HG03196 (cell line): Measurements from ENCODE around the gene SMYD3.
"Not testable (repeated sequence)": the region's sequence is repeated elsewhere in the genome, so short reads cannot be mapped to it uniquely, and the experiment has no call there.

Source experiments
- ATAC-seq: cut with Tn5 transposase; IDR thresholded peaks from one replicate; pipeline ENCODE4 v1.9.1; 2021; ENCODE audit not compliant: unreplicated experiment

The SMYD3 gene

DNA sequence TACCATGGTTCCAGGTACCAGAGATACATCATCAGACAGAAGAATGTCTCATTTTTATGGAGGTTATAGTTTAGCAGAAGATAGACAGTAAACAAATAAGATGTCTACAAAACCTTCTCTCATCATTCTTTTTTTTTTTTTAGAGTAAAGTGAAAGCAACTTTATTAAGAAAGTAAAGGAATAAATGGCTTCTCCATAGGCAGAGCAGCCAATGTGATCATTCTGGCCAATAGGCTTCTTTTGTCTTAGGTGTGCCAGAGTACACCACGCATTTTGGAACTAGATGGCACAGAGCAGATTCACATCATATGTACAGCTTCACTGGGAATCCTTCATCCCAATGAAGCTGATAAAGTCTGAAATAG lies 428.2 kb downstream of the SMYD3 start:
- ATAC-seq, result no peak

DNA sequence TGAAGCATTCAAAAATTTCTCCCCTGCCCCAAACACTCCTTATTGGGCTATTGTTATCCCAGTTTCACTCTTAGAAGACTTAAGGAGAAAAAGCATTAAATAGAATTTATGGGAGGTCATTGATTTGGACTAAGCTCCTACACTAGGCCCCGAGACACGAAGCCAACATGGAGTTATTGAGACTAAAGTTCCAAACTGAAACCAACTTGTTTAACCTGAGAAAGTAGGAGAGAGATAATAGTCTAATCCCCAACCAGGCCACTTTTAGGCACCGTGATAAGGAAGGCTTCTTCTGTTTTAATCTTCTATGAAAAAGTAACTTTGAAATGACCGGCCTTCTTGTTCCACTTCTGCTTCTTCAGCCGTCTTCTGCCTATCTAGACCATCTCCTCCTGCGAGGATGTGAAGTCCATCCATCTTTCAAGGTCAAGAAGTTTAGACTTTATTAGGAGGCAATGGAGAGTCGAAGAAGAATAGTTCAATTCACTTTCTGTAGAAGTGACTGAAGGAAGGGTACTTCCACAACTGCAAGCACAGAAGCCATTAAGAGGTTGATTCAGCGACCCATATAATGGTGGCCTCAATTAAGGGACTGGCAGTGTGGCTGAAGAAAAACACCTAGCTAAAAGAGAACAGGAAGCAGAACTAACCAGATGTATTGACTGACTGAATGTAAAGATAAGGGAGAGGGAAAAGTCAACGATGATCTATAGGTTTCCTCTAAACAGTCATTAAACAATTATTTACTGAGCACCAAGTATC lies 428.8 kb downstream of the SMYD3 start:
- ATAC-seq, result no peak

DNA sequence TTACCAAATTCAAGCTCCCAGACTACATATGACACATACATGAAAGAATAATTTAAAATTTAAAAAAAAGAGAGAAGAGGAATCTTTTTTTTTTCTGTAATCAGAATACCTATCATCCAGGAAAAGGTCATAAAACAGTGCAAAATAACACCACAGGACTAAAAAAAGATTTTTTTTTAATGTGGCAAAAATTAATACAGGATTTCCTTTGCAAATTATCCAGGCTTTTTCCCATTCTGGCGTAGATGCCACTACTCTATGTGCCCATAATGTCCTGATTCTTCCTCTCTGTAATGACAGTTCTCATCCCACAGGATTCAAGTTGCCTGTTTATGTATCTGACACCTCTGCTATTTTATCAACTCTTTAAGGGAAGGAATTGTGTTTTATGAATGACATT lies 429.6 kb downstream of the SMYD3 start:
- ATAC-seq, result no peak

DNA sequence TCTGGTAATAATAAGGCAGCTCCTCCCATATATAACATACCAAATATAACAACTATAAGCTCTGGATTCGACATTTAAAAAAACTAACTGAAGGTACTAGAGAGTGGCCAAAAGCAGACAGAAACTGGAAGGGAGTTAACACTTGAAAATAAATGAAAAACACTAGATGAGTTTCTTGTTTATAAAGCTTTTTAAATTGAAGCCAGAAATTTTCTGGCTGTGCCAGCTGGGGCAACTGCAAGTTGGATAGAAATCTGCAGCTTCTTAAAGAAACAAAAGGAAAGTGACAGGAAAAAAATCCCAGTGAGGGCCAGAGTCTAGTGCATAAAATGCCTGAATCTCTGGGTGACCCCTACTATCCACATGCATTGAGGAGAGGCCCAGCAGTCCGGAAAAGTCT lies 432.7 kb downstream of the SMYD3 start:
- ATAC-seq, result no peak

DNA sequence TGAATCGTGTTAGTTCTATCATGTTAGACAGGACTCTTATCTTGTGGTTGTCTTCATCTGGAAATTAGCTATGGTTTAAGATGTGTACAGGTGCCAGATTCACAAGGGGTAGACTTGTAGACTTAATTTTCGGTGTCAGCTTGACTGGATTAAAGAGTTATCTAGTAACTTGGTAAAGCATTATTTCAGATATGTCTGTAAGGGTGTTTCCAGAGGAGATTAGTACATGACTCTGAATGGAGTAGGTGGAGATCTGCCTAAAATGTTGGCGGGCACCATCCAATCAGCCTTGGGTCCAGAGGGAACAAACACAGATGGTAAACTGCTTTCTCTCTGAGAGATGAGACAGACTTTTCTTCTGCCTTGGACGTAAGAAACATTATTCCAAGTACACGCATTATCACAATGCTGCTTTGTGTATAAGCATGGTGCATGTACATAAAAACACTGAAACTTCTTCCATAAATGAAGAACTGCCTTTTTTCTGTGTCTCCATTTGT lies 434.6 kb downstream of the SMYD3 start:
- no peak for ATAC-seq

DNA sequence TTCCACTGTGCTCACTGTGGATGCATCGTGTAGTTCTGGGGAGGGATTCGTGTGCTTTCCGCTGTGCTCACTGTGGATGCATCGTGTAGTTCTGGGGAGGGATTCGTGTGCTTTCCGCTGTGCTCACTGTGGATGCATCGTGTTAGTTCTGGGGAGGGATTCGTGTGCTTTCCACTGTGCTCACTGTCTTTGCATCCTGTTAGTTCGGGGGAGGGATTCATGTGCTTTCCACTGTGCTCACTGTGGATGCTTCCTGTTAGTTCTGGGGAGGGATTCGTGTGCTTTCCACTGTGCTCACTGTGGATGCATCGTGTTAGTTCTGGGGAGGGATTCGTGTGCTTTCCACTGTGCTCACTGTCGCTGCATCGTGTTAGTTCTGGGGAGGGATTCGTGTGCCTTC lies 435.1 kb downstream of the SMYD3 start:
- ATAC-seq, result not testable (repeated sequence)

DNA sequence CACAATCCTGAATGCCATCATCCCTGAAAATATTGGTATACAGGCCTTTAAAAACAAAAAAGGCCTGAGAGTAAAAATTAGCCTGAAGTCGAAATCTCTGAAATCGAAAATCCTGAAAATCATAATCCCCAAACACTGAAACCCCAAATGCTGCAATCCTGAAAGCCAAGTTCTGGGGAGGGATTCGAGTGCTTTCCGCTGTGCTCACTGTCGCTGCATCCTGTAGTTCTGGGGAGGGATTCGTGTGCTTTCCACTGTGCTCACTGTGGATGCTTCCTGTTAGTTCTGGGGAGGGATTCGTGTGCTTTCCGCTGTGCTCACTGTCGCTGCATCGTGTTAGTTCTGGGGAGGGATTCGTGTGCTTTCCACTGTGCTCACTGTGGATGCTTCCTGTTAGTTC lies 435.5 kb downstream of the SMYD3 start:
- ATAC-seq, result not testable (repeated sequence)

DNA sequence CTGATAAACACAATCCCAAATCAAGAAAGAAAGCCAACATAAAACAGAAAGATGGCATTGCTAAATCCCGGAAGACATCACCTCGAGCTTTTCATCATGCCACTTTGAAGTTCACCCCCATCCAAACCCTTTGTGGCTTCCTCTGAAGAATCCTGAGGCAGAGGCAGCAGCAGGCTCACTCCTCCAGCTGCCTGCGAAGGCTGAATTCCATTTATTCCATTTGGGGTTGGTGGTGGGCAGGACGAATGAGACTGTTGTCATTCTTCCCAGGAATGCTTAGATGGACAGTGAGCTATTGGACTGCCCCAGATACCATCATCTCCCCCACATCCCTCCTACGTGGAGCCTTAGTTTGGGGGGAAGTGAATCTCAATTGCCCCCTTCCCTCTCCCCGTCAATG lies 437.5 kb downstream of the SMYD3 start:
- no peak for ATAC-seq

DNA sequence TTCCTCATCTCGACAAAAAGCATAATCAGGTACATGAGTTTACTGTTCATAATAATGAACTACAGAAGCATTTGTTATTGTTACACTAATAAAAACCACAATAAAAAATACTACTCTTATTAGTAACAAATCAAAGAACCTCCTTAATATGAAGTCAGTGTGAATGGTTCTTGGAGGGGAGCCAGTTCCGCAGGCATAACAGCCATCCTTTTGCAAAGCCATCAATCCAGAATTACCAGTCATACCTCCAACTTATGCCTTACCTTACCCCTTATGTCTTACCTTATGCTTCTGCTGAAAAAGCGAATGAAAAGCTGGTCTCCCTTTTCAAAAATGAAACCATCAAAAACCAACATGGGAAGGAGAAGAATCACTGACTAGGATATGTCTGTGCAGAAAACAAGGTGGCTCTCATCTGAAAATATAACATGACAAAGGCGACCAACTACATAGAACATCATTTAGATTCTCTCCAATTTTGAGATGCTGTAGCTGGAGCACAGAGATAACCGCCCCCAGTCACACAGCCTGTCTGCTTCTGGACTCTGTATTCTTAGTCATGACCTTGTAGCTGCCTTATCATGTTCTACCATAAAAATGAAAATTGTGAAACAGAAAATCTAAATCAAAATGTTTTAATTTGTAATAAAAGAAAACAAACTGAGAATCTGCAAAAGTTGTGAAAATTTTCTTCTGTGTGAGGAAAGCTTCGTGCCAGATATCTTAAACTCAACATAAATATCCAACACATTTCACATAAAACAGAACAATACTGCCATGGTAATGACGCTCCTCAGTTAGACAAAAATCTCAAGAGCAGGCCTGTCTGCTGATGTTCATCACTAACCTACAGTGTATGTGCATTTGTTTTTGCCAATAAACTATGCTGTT lies 438.2 kb downstream of the SMYD3 start:
- ATAC-seq, result no peak

DNA sequence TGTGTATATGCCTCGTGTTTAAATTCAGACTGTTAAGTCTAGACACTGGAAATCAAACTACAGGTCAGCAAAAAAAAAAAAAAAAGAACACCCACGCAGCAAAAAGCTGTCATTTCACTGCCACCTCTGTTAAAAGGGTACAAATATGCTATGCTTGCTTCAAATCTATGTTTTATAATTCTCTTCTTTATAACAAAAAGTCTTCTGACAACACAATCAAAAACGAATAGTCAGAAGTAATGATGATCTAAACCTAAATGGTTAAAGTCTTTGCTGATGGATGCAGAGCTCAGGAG lies 438.9 kb downstream of the SMYD3 start:
- ATAC-seq, result no peak

DNA sequence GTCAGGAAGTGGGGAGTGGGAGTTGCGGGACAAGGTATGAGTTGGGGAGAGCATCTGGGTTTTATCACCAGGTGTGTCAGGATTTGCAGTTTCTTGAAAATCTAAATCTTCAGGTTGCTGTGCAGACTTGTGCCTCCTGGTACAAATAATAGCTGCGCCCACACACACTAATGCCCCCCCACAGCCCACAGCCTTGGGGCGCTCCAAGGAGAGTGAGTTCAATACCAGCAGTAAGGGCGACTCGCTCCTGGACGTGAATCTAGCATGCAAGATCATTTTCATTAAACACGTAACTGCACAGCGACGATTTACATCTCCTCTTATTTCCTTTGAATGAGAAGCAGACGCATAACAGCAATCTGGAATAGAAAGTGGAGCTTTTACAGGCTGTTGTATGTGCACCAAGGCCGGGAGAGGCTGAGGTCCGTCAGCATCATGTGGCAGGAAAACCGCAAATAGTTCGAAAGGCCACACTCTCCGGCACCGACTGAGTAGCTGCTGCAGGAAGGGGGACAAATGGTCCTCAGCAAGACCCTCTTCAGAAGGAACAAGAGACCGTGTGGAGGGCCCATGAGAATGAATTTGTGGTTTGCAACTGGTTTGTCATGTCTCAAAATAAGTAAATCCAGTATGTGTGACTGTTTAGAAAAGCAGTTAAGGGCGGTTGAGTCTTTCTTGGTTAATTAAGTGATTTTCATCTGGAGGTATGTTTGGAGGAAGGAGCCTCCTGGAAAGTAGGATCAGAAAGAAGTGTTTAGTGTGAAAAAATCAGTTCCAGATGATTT lies 439.5 kb downstream of the SMYD3 start:
- ATAC-seq, result no peak

DNA sequence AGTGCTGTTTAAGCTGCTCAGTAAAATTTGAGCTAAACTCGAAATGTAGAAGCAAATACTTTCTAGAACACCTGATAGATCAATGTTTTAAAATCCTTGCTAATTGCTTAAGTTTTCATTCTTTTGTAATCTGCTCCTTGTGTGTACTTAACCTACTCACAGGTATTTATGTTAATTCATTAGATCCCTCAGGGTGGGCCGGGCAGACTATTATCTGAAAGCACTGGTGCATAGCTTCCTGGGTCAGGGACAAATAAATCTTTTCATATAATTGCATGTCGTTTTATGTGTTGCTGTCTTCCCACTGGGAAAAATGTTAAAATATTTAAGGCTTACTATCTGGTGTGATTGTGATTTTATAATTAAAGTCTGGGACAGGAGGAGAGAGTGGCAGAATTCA lies 440.5 kb downstream of the SMYD3 start:
- no peak for ATAC-seq

DNA sequence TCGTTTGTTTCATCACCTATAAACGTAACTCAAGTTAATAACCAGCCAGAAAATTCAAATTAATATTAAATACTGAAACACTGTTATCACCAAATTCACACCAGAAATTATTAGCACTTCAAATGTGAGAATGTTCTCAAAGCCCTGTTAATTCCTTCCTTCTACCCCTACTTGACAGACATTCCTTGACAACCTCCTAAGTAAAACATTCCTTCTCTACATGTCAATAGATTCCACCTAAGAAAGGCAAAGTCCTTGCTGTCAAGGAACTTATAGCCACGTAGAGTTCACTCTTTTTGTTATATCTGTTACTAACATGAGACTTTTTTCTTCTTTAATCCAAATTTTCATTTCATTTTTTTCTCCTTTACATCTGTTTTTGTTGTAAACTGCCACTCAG lies 441.5 kb downstream of the SMYD3 start:
- no peak for ATAC-seq

DNA sequence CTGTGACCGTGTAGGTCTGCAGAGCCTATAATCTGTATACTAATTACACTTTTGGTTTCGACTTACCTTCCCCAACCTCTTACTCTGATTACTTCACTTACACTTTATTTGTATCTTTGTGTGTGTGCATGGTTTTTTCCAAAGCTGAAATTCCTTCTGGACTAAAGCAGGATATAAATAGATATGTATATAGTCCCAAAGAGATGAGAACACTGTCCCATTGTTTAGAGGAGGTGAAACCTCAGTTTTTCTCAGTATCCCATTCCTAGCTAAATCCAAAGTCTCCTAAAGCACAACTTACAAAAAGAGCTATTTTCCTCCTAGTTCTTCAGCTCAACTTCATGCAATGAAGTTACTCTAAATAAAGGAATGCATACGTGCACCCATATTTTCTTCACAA lies 442.2 kb downstream of the SMYD3 start:
- ATAC-seq, result no peak

DNA sequence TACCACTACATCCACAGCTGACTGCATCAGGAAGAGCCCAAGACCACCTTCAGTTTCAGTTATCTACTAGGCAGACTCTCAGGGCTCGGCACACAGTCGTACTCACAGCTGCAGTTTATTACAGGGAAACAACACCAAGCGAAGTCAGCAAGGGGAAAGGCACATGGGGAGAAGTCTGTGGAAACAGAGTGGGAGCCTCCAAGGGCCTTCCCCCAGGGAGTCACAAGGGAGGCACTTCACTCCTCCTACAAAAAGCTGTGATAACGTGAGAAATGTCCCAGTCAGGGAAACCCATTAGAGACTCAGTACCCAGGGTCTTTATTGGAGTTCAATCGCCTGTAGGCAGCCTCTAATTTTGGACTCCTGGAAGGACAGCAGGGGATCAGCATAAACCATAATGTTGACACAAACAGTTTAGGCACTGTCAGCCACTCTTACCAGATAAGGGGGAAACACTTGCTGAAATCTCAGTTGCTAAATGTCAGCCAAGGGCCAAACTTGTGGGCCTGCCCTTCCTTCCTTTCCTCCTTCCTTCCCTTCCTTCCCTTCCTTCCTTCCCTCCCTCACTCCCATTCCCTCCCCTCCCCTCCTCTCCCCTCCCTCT lies 444.0 kb downstream of the SMYD3 start:
- ATAC-seq, result no peak

DNA sequence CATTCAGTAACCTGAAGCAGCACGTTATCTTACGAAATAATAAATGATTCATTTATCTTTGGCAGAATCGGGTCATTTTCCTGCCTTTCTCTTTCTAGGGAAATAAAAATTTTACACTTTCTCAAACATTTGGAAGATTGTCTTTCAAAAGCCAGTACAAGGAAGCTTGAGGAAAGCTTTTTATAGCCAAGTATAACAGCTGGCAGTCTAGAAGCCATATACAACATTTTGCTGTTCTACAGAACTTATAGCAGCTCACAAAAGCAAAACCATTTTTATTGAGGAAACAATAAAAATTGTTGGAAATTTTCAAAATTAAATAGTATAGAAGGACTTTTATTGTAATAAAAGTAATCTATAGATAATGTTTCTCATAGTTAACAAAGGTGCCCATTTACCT lies 448.6 kb downstream of the SMYD3 start:
- no peak for ATAC-seq

DNA sequence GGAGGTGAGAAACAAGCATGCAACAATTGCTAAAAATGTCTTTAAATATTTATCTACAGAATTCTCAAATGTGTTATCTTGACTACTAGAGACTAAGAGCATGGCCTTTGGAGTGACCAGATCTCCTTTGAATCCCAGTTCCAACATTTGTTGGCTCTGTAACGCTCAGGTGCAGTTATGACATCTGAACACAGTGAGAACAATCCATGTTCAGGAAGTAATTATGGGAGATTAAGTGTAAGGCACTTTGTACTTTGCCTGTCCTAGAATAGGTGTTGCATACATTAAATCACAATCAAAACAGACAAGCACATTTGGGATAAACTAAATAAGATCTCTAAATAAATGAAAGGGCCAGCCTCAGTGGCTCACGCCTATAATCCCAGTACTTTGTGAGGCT lies 454.5 kb downstream of the SMYD3 start:
- no peak for ATAC-seq

DNA sequence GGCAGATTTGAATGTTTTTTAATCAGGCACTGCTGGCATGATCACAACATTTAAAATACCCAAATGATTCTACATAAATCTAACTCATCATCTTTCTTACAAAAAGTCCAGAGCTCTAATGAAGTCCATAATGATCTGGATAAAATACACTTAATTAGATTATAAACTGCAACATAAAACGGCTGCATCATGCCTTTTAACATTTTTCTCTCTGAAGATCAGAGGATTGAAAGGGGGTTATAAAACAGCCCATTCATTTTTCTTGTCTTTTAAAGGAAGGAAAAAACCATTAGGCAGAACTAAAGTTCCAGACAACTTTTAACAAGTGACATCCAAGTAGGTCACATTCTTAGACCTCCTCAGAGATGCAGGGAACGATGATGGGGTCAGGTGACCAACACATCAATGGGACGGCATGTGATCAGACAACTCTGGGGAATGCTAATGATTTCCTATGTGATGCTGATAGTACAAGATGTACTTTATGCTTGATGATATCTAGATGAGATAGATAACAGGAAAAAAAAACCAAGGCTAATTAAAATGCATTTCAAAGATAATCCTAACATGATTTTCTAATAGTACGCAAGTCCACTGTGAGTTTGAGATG lies 455.1 kb downstream of the SMYD3 start:
- no peak for ATAC-seq

DNA sequence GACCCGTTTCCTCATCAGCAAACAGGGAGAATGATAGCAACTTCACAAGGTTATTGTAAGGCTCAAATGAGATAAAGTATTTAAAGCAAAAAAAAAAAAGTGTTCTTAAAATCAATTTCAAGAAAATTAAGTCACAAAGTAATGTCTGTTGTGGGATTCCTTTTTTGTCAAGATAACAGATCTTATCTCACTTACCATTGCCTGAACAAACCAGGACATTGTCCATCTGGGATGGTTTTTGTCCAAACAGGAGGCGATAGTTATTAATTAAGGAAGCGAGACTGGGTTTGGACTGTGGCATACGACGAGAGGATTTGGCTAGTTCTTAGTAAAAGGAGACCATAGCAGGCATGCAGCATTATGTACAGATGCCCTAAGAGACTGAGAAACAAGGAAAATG lies 458.4 kb downstream of the SMYD3 start:
- ATAC-seq, result no peak

DNA sequence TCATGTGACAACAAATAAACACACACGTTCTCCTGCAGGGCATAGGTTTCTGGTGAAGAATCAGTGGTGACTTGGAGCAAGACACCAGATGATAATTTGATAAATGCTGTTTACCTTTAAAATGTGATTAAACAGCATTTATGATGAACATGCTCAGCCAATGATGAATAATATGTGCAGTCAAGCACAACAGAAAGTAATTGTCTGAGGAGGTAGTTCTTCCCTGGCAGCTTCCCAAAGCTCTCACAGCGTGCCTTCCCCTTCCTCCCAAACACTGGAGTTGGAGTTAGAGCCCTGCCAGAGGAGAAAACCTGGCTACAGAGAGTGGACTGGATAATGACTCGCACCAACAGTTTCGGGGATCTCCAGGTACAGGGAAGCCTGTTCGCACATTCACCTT lies 463.5 kb downstream of the SMYD3 start:
- no peak for ATAC-seq

DNA sequence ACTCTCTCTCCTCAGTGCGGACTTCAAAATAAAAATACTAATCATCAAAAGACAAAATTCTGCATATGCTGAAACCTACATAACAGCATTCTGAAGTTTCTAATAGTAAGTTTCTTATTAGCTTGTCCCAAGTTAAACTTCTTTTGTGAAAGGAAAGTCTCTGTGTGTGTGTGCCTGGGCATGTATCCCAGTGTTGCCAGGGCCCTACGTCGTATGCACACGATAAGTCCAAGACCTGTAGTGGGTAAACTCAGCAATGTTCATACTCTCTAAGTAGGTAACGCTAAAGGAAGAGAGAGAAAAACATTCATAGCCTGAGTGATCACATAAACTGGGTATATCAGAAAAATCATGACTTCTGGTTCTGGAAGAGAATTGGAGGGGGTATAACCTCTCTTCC lies 465.7 kb downstream of the SMYD3 start:
- ATAC-seq, result no peak
